RWPE1 (cell line): ENCODE results near the gene RALBP1.

Source experiments
- CTCF ChIA-PET: fragments of 350-600 bp; sonication (Branson Sonifier 250); formaldehyde crosslinking; extraction: SDS; loops from one replicate; lab custom pipeline; 2021; lab: Yijun Ruan, JAX
- POLR2A ChIA-PET: fragments of 400-600 bp; formaldehyde crosslinking; extraction: SDS; loops from one replicate; lab custom pipeline; 2020; ENCODE audit warnings: antibody characterized with exemption; ENCODE audit not compliant: low non-redundant PET; lab: Yijun Ruan, JAX
- DNase-seq: peaks from one replicate; pipeline ENCODE4 v3.0.0; 2012; ENCODE audit warnings: low spot score
- H3K27ac ChIP-seq: fragments of 450-650 bp; 2 replicates; pipeline ENCODE4 v1.5.1; 2017
- CTCF ChIP-seq: fragments of 450-650 bp; conservative IDR thresholded peaks from 2 replicates; pipeline ENCODE4 v1.5.1; 2017; ENCODE audit warnings: low read depth, mild to moderate bottlenecking

The RALBP1 gene

DNA sequence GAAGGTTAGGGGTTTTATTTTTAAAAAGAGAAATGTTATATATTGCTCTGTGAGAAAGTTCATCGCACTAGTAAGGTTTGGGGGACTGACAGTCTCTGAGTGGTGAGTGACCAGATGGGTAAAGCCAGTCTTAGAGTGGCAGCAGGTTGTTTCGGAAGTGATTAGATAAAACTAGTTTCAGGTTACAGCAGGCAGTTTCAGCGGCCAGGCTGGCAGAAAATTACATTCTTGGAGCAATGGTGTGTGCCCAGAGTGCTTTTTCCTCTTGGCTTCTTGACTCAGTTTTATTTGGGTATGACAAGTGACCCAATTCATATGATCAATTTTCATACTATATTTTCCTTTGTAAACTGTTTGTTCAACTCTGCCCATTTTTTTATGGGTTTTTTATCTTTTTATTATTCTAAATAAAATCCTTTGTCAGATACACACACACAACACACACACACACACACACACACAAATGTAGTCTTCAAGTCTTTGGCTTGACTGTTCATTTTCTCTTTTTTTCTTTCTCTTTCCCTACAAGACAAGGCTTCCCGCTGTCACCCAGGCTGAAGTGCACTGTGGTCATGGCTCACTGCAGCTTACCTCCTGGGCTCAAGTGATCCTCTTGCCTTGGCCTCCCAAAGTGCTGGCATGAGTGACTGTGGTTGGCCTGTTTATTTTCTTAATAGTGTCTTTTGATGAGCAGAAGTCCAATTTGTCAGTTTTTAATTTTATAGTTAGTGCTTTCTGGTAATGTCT, 30.9 kb downstream of the RALBP1 start:
- TF ChIP-seq CTCF = no peak
- POLR2A ChIA-PET = no interaction called here
- DNase-seq = no peak
- CTCF ChIA-PET = interaction anchor here (0.8 kb wide), 1 partner anchor 11 kb away, joined by 3 read pairs; no protein-coding TSS in a partner anchor
- H3K27ac ChIP-seq = no peak overlapping the region

DNA sequence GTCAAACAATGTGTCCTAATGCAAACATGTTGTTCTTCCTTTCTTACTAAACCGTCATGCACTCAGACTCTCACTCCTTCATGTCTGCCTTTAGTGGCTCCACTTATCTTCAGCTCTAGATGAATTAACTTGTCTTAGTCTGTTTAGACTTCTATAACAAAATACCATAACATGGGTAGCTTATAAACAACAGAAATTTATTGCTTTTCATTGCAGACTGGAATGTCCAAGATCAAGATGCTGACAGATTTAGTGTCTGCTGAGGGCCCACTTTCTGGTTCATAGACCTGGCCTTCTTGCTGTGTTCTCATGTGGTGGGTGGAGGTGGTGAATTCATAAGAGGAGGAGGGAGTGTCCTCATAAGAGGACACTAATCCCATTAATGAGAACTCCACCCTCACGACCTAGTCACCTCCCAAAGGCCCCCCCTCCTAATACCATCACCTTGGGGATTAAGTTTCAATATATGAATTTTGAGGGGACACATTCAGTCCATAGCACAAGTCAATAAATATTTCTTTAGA, 32.3 kb downstream of the RALBP1 start:
- ChIA-PET CTCF (no interaction called here), POLR2A (interaction anchor here (0.6 kb wide), 1 partner anchor 28 kb away, joined by 3 read pairs; no protein-coding TSS in a partner anchor)
- DNase-seq = no peak
- no peak for TF ChIP-seq CTCF
- no peak overlapping the region for H3K27ac ChIP-seq

DNA sequence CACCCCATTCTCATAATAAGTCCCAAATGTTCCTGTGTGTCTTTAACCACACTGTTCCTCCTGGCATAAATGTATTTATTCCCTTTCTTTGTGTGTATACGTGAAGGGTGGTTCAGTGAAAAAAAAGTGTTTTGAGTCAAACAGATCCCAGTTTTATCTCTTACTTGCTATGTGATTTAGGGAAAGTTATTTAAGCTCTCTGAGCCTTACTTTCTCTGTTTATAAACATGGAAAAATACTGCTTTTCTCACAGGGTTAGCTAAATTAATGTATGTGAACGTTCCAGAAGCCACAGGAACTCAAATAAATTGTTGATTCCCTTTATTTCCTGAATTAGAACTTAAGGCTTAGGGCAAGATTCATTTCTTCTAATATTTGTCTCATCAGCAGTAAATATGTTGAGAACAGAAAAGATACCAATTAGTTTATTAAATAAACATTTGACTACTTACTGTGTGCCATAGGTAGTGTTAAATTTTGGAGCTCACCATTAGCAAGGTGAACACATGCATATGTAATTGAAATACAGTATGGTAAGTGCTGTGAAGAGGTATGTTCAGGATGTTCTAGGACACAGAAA, 33.2 kb downstream of the RALBP1 start:
- H3K27ac ChIP-seq = no peak overlapping the region
- no peak for DNase-seq
- TF ChIP-seq CTCF = no peak
- ChIA-PET POLR2A (no interaction called here), CTCF (no interaction called here)

GRCh38 chr18:9513971-9514512, 38.7 kb downstream of the RALBP1 start:
- peak; percentile 64 for DNase-seq
- TF ChIP-seq CTCF = no peak
- H3K27ac ChIP-seq = no peak overlapping the region
- ChIA-PET CTCF (no interaction called here), POLR2A (no interaction called here)

DNA sequence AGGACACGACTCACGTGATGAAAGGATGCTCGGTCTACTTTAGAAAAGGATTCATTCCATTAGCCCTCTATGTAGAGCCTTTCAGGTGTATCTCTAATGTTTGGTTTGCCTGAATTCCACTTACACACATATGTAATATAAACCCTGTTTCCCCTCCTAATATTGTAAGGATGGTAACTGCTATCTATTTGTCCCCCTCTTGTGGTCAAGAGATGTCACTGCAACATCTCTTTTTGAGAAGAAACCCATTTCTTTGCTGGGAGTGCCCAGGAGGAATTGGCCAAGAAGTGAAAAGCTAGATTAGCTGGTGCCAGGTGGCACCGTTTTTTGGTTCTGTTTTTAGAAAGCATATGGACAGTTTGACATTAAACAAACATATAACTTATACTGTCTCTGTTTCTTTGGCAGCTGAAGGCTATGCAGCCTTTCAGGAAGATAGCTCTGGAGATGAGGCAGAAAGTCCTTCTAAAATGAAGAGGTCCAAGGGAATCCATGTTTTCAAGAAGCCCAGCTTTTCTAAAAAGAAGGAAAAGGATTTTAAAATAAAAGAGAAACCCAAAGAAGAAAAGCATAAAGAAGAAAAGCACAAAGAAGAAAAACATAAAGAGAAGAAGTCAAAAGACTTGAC, 41.2 kb downstream of the RALBP1 start:
- peak; percentile 48 for DNase-seq
- ChIA-PET CTCF (interaction anchor here (0.6 to 1.7 kb wide), 15 partner anchors 8 to 1708 kb away, joined by 3 to 8 read pairs (median 4); no protein-coding TSS in a partner anchor), POLR2A (no interaction called here)
- H3K27ac ChIP-seq = no peak overlapping the region
- TF ChIP-seq CTCF = peak; percentile 90

- ChIA-PET POLR2A (no interaction called here), CTCF (interaction anchor here (0.7 kb wide), 1 partner anchor 105 kb away, joined by 5 read pairs; no protein-coding TSS in a partner anchor)
- TF ChIP-seq CTCF = no peak
- H3K27ac ChIP-seq = no peak overlapping the region
- DNase-seq = no peak
Measured at GRCh38 chr18:9517869-9518268, 42.6 kb downstream of the RALBP1 start.
